Ovary (tissue), 3 donors: Measurements from ENCODE around the gene HOXA6.

ENCODE experiments used
- POLR2A ChIP-seq: fragments of 450-650 bp; IDR thresholded peaks from one replicate; pipeline ENCODE4 v1.6.1; 2017; ENCODE audit warnings: antibody characterized with exemption, mild to moderate bottlenecking, moderate library complexity
- TF ChIP-seq, protein P1 (sequence below), 3 donors: fragments of 450-650 bp in 2 of 3; fragments of 200-600 bp in 1 of 3; IDR thresholded peaks; one replicate each; pipeline versions ENCODE4 v1.5.1 to v1.8.0; 2016 to 2022; ENCODE audit warnings: antibody characterized with exemption in 3 of 3, mild to moderate bottlenecking in 1 of 3
- donor health status: DM: no; HTN: no; CAD: no.

DNA sequence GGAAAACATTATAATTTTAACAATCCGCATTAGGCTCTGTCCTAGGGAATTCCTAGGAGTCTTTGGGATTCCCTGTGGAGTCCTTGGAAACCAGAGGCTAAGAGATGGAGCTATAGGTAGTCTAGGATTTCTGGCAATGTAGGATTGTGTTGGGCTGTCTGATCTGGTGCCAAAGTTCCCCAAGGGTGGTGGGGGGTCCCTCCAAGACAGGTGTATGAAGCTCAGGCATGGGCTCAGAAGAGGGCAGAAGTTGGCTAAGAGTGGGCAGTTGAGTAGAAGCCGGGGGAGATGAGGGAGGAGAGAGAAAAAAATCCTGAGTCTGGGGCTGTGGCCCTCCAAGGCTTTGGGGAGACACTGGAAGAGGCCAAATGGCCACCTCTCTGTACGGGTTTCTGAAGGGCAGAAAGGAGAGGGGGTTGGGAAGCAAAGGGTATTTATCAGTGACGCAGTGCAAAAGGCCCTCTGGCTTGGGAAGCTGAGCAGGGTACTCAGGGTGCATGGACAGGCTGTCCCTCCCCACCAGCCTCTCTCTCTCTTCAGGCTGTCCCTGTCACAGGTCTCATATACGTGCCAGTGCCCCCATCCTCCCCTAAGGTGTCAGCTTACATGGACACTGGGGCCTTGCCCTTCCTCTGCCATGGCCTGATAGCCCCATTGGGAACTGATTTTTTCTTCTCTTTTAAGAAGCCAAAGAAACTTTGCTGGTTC lies 929 bp downstream of the HOXA6 start:
- TF ChIP-seq, protein P1, sequence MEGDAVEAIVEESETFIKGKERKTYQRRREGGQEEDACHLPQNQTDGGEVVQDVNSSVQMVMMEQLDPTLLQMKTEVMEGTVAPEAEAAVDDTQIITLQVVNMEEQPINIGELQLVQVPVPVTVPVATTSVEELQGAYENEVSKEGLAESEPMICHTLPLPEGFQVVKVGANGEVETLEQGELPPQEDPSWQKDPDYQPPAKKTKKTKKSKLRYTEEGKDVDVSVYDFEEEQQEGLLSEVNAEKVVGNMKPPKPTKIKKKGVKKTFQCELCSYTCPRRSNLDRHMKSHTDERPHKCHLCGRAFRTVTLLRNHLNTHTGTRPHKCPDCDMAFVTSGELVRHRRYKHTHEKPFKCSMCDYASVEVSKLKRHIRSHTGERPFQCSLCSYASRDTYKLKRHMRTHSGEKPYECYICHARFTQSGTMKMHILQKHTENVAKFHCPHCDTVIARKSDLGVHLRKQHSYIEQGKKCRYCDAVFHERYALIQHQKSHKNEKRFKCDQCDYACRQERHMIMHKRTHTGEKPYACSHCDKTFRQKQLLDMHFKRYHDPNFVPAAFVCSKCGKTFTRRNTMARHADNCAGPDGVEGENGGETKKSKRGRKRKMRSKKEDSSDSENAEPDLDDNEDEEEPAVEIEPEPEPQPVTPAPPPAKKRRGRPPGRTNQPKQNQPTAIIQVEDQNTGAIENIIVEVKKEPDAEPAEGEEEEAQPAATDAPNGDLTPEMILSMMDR (IDR thresholded peaks at IDR 0.05) = no peak
- TF ChIP-seq POLR2A = no peak
